Endothelial cell of umbilical vein (primary cell): ENCODE results near the gene B3GALNT2. TPM values are rescaled to one million over a fixed set of nuclear protein-coding genes. Genes with fewer than 3 reads are reported as not detected.

Experiments used
- BruUV-seq: library from RNA; stranded (reverse); fragments of 400-500 nt; replicated peaks from 2 replicates; lab custom pipeline; 2021; lab: Mats Ljungman, UMichigan
- CTCF ChIA-PET: fragments of 300-600, 350-600 bp; sonication (Branson Sonifier 250); formaldehyde crosslinking; loops from one replicate; lab custom pipeline; 2021; ENCODE audit warnings: antibody characterized with exemption, inconsistent platforms; lab: Charles Lee
- POLR2A ChIA-PET: fragments of 300-600, 350-600 bp; sonication (Branson Sonifier 250); formaldehyde crosslinking; loops from one replicate; lab custom pipeline; 2021; ENCODE audit warnings: antibody characterized with exemption, inconsistent platforms; lab: Charles Lee
- DNase-seq: peaks from one replicate; pipeline ENCODE4 v3.0.0-alpha.2; 2011; ENCODE audit warnings: low read depth, low spot score
- FAIRE-seq: peaks from 2 replicates; lab custom pipeline; 2011; peaks lifted over from hg19 to GRCh38; lab: Jason Lieb, UNC
- H2AFZ ChIP-seq: 2 replicates; pipeline ENCODE4 v1.6.0; 2012; ENCODE audit warnings: low read depth, low read length, control low read depth, inconsistent platforms
- H3K27ac ChIP-seq: 2 replicates; pipeline ENCODE4 v1.5.1; 2011; ENCODE audit warnings: low read depth, mild to moderate bottlenecking, control low read depth, low read length, moderate library complexity; ENCODE audit not compliant: insufficient read depth
- H3K27me3 ChIP-seq, 2 experiments: 2 replicates each; pipeline versions ENCODE4 v1.6.0 to v1.6.1; 2011; ENCODE audit warnings: low read length in 2 of 2, mixed read lengths in 1 of 2; ENCODE audit not compliant: control insufficient read depth in 2 of 2, insufficient read depth in 2 of 2
- H3K36me3 ChIP-seq, 2 experiments: 2 replicates in 1 of 2; 3 replicates in 1 of 2; pipeline ENCODE4 v1.5.1; 2011; ENCODE audit warnings: low read length in 2 of 2, mild to moderate bottlenecking in 1 of 2, moderate library complexity in 1 of 2; ENCODE audit not compliant: control insufficient read depth in 2 of 2, insufficient read depth in 2 of 2; ENCODE audit errors: extremely low read depth in 1 of 2
- H3K4me1 ChIP-seq: 3 replicates; pipeline ENCODE4 v1.5.1; 2011; ENCODE audit warnings: mild to moderate bottlenecking, low read length; ENCODE audit not compliant: control insufficient read depth, insufficient read depth; ENCODE audit errors: extremely low read depth
- H3K4me2 ChIP-seq: 2 replicates; pipeline ENCODE4 v1.6.1; 2011; ENCODE audit warnings: low read length, control low read depth, mixed read lengths; ENCODE audit not compliant: insufficient read depth
- H3K4me3 ChIP-seq, 3 experiments: fragments of 200-600 bp in 1 of 3; sonication (generic), shearing (Covaris generic) in 1 of 3; replicated peaks in 1 of 3; 2 replicates each; pipeline ENCODE4 v1.5.1; 2011 to 2016; ENCODE audit warnings: control low read depth in 3 of 3, low read length in 3 of 3, mild to moderate bottlenecking in 2 of 3, inconsistent platforms in 1 of 3, low read depth in 1 of 3, moderate library complexity in 1 of 3; ENCODE audit not compliant: insufficient read depth in 1 of 3
- H3K79me2 ChIP-seq: 2 replicates; pipeline ENCODE4 v1.6.0; 2012; ENCODE audit warnings: low read length, inconsistent platforms; ENCODE audit not compliant: control insufficient read depth, insufficient read depth
- H3K9ac ChIP-seq: replicated peaks from 2 replicates; pipeline ENCODE3; 2011; ENCODE audit warnings: low read length, control low read depth; ENCODE audit not compliant: insufficient read depth; ENCODE audit errors: extremely low read depth
- H3K9me1 ChIP-seq: replicated peaks from 3 replicates; pipeline ENCODE4 v1.6.0; 2011; ENCODE audit warnings: mild to moderate bottlenecking, low read length; ENCODE audit not compliant: control insufficient read depth, insufficient read depth; ENCODE audit errors: extremely low read depth
- H3K9me3 ChIP-seq: replicated peaks from 2 replicates; pipeline ENCODE4 v1.5.1; 2012; ENCODE audit warnings: low read length, inconsistent platforms; ENCODE audit not compliant: control insufficient read depth, insufficient read depth
- H4K20me1 ChIP-seq: replicated peaks from 2 replicates; pipeline ENCODE3; 2011; ENCODE audit warnings: mild to moderate bottlenecking, low read length; ENCODE audit not compliant: control insufficient read depth, insufficient read depth; ENCODE audit errors: extremely low read depth
- EZH2 ChIP-seq: IDR thresholded peaks from 2 replicates; pipeline ENCODE4 v1.6.1; 2012; ENCODE audit warnings: borderline replicate concordance, low read depth, mild to moderate bottlenecking, moderate library complexity, low read length, inconsistent platforms; ENCODE audit not compliant: severe bottlenecking
- FOS ChIP-seq: IDR thresholded peaks from 2 replicates; pipeline ENCODE4 v1.6.1; 2011; ENCODE audit warnings: mild to moderate bottlenecking, low read length, moderate library complexity, borderline replicate concordance; ENCODE audit not compliant: insufficient read depth
- GATA2 ChIP-seq: IDR thresholded peaks from 2 replicates; pipeline ENCODE4 v1.7.0; 2011; ENCODE audit warnings: low read depth, mild to moderate bottlenecking, moderate library complexity, mixed read lengths, low read length; ENCODE audit not compliant: insufficient read length, insufficient read depth
- JUN ChIP-seq: IDR thresholded peaks from 2 replicates; pipeline ENCODE4 v1.6.1; 2011; ENCODE audit warnings: borderline replicate concordance, low read depth; ENCODE audit not compliant: insufficient read length, insufficient read depth
- MYC ChIP-seq: IDR thresholded peaks from one replicate; pipeline ENCODE4 v1.6.1; 2011; ENCODE audit warnings: mild to moderate bottlenecking, low read depth, low read length
- POLR2A ChIP-seq: IDR thresholded peaks from 2 replicates; pipeline ENCODE4 v1.6.1; 2012; ENCODE audit warnings: low read depth, mild to moderate bottlenecking, control low read depth, low read length
- POLR2AphosphoS5 ChIP-seq: IDR thresholded peaks from 2 replicates; pipeline ENCODE4 v1.6.1; 2012; ENCODE audit warnings: low read depth, mild to moderate bottlenecking, control low read depth, low read length, moderate library complexity; ENCODE audit not compliant: insufficient read depth
- dilution Hi-C: fragments of 300-500 bp; cut with MboI; formaldehyde crosslinking; loops from one replicate; pipeline ENCODE4 v1.15.0; 2019; ENCODE audit warnings: low sequenced_read_pairs; ENCODE audit not compliant: extremely low pct_ligation_motif_present
- intact Hi-C: fragments of 100-400 bp; cut with micrococcal nuclease; formaldehyde crosslinking; loops from one replicate; pipeline ENCODE4 v1.10.0; 2022
- polyA plus RNA-seq, 4 experiments: library from polyadenylated mRNA; depleted of rRNA in 3 of 4; stranded (reverse) in 3 of 4; unstranded in 1 of 4; fragments of >200 nt; gene quantifications; 2 replicates each; pipeline versions ENCODE4 v1.2.1 to v1.2.3, GENCODE V29; 2011 to 2012; ENCODE audit warnings: missing spikeins in 1 of 4
- total RNA-seq: library from RNA; stranded (reverse); gene quantifications from 2 replicates; pipeline ENCODE4 v1.2.3, GENCODE V29; 2021
- TF ChIP-seq, protein P1 (sequence below), 2 donors: IDR thresholded peaks; 1 replicate in 1 of 2; 2 replicates in 1 of 2; pipeline ENCODE4 v1.5.1; 2011; ENCODE audit warnings: low read length in 2 of 2, mild to moderate bottlenecking in 2 of 2, moderate library complexity in 2 of 2, control low read depth in 1 of 2, inconsistent platforms in 1 of 2, low read depth in 1 of 2; ENCODE audit not compliant: insufficient read depth in 1 of 2; ENCODE audit errors: extremely low read depth in 1 of 2
- TF ChIP-seq, protein P2 (sequence below): IDR thresholded peaks from 2 replicates; pipeline ENCODE4 v1.6.1; 2011; ENCODE audit not compliant: insufficient read depth, insufficient read length

The B3GALNT2 gene
- total and polyA plus RNA-seq, 2 donors (not counting 3 experiments of a cell fraction or from before 2014, with no cell fraction given) = 12.0 to 32.2 TPM

- Histone ChIP-seq H3K4me1 (peaks cover 24% of the 10 kb centered on the region), H2AFZ (no peak overlapping the region), H3K27me3 (no peaks in the 10 kb centered on the region), H3K4me2 (no peak overlapping the region), H3K9me1 (no peaks in the 10 kb centered on the region), H3K9me3 (no peaks in the 10 kb centered on the region), H3K9ac (no peak overlapping the region), H3K79me2 (no peaks in the 10 kb centered on the region), H3K4me3 (no peak overlapping the region), H3K36me3 (no peaks in the 10 kb centered on the region), H3K27ac (no peak overlapping the region), H4K20me1 (no peaks in the 10 kb centered on the region)
- FAIRE-seq (no peak), DNase-seq (no peak)
- dilution Hi-C loops = no loop called here
- ChIA-PET CTCF (interaction anchor here (0.9 kb wide), 1 partner anchor 51 kb away, joined by 3 read pairs; no protein-coding TSS in a partner anchor), POLR2A (no interaction called here)
- no TSS peak for BruUV-seq
- TF ChIP-seq POLR2AphosphoS5 = no peak
- TF ChIP-seq, protein P1, sequence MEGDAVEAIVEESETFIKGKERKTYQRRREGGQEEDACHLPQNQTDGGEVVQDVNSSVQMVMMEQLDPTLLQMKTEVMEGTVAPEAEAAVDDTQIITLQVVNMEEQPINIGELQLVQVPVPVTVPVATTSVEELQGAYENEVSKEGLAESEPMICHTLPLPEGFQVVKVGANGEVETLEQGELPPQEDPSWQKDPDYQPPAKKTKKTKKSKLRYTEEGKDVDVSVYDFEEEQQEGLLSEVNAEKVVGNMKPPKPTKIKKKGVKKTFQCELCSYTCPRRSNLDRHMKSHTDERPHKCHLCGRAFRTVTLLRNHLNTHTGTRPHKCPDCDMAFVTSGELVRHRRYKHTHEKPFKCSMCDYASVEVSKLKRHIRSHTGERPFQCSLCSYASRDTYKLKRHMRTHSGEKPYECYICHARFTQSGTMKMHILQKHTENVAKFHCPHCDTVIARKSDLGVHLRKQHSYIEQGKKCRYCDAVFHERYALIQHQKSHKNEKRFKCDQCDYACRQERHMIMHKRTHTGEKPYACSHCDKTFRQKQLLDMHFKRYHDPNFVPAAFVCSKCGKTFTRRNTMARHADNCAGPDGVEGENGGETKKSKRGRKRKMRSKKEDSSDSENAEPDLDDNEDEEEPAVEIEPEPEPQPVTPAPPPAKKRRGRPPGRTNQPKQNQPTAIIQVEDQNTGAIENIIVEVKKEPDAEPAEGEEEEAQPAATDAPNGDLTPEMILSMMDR (IDR thresholded peaks at IDR 0.05; ENCODE audit: extremely low read depth in 1 of 2, insufficient read depth in 1 of 2, low read depth in 1 of 2, low read length in 2 of 2) = no peak
- TF ChIP-seq JUN = no peak
- no peak for TF ChIP-seq POLR2A
- TF ChIP-seq, protein P2, sequence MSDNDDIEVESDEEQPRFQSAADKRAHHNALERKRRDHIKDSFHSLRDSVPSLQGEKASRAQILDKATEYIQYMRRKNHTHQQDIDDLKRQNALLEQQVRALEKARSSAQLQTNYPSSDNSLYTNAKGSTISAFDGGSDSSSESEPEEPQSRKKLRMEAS = no peak
- no peak for TF ChIP-seq EZH2
- TF ChIP-seq FOS = no peak
- TF ChIP-seq GATA2 = no peak
- no peak for TF ChIP-seq MYC
- intact Hi-C loops = no loop called here
These were observed 36.2 kb downstream of the B3GALNT2 start for GRCh38 chr1:235468004-235468403.
